Forelimb muscle (tissue), 1 donor: Measurements from ENCODE around the gene HRNR. TPM values are rescaled to one million over a fixed set of nuclear protein-coding genes. Genes with fewer than 3 reads are reported as not detected.
"Not testable (repeated sequence)": the region's sequence is repeated elsewhere in the genome, so short reads cannot be mapped to it uniquely, and the experiment has no call there.

Experiments
- DNase-seq: peaks from one replicate; pipeline ENCODE4 v3.0.0-alpha.2; 2013; ENCODE audit warnings: low read depth
- polyA plus RNA-seq: library from polyadenylated mRNA; unstranded; fragments of 120-200 nt; gene quantifications from one replicate; pipeline ENCODE4 v1.2.1, GENCODE V29; 2013; ENCODE audit not compliant: insufficient read length

Gene HRNR
- 0.03 TPM for polyA plus RNA-seq

- DNase-seq = no peak
Measured at GRCh38 chr1:152224093-152224492, at the start of gene HRNR. Gene HRNR (minus strand): TSS chr1:152224193. CDS start chr1:152223253, 940 bp downstream.

- DNase-seq = not testable (repeated sequence)
Measured at GRCh38 chr1:152256394-152256793, 32.4 kb upstream of the HRNR start.

- no peak for DNase-seq
Measured at GRCh38 chr1:152252157-152252556, 28.2 kb upstream of the HRNR start.

GRCh38 chr1:152251391-152251790, 27.4 kb upstream of the HRNR start:
- DNase-seq = no peak

- no peak for DNase-seq
Measured at GRCh38 chr1:152247316-152247715, 23.3 kb upstream of the HRNR start.

GRCh38 chr1:152244576-152245273, 20.7 kb upstream of the HRNR start:
- no peak for DNase-seq

GRCh38 chr1:152237093-152237492, 13.1 kb upstream of the HRNR start:
- DNase-seq = no peak

- no peak for DNase-seq
Measured at GRCh38 chr1:152228831-152229230, 4.8 kb upstream of the HRNR start.

- DNase-seq = no peak
Measured at GRCh38 chr1:152227310-152227928, 3.4 kb upstream of the HRNR start.

- no peak for DNase-seq
Measured at GRCh38 chr1:152225678-152226077, 1.7 kb upstream of the HRNR start.

- DNase-seq = no peak
Measured at GRCh38 chr1:152220166-152221163, 3.5 kb downstream of the HRNR start.

- not testable (repeated sequence) for DNase-seq
Measured at GRCh38 chr1:152219438-152219837, 4.6 kb downstream of the HRNR start.

- no peak for DNase-seq
Measured at GRCh38 chr1:152218762-152219436, 5.1 kb downstream of the HRNR start.

GRCh38 chr1:152215604-152216003, 8.4 kb downstream of the HRNR start:
- DNase-seq = not testable (repeated sequence)

- not testable (repeated sequence) for DNase-seq
Measured at GRCh38 chr1:152214911-152215310, 9.1 kb downstream of the HRNR start.

- no peak for DNase-seq
Measured at GRCh38 chr1:152198982-152199381, 25.0 kb downstream of the HRNR start.

GRCh38 chr1:152197361-152197941, 26.5 kb downstream of the HRNR start:
- no peak for DNase-seq

GRCh38 chr1:152191711-152192110, 32.3 kb downstream of the HRNR start:
- DNase-seq = no peak

- DNase-seq = no peak
Measured at GRCh38 chr1:152191260-152191659, 32.7 kb downstream of the HRNR start.

GRCh38 chr1:152190589-152190988, 33.4 kb downstream of the HRNR start:
- no peak for DNase-seq
